ENCODE data around the gene MXI1. TPM values are rescaled to one million over a fixed set of nuclear protein-coding genes. Genes with fewer than 3 reads are reported as not detected.

Gene MXI1
- total RNA-seq (2021; ENCODE audit: unreplicated experiment), result 12.1 TPM
- 22.9 TPM for polyA plus RNA-seq (2012; ENCODE audit: insufficient read length)
- percentile 60 among the genes with signal in this experiment for Bru-seq, nascent RNA
- percentile 46 among the genes with signal in this experiment for BruChase-seq, experiment 1, labeled RNA remaining after a 2-hour chase
- BruChase-seq, experiment 2, labeled RNA remaining after a 6-hour chase, result percentile 54 among the genes with signal in this experiment
- long read RNA-seq, transcript MXI1-201 (6 exons, 2,424 nt), result major isoform, 17 of 31 reads
- long read RNA-seq, partial matches to known transcripts, result 5 of 31 reads
- long read RNA-seq, other reads (novel, unspliced or antisense), result 7 of 31 reads

GRCh38 chr10:110207011-110207804 is at the start of gene MXI1:
TSS of gene MXI1 (plus strand) at chr10:110207605. CDS start at chr10:110207809, 204 bp downstream.
- ChIA-PET POLR2A (no interaction called here), CTCF (interaction anchor here (0.5 to 1.1 kb wide), 3 partner anchors 17 to 69 kb away, joined by 3 to 5 read pairs (median 4); no protein-coding TSS in a partner anchor)
- BruUV-seq (replicated peaks), result no TSS peak
- ATAC-seq, result peak; percentile 80
- Histone ChIP-seq H3K4me1 (ENCODE audit: control insufficient read depth, insufficient read depth, low read length) (peaks cover 4% of the 10 kb centered on the region; the same call in 1 of the 2 replicates), H3K9me3 (ENCODE audit: control insufficient read depth, insufficient read depth, low read depth, low read length) (no peaks in the 10 kb centered on the region), H3K27ac (ENCODE audit: low read length) (no peak within 1 kb of the TSS), H3K4me3 (ENCODE audit: low read depth in 2 of 2, low read length in 2 of 2) (peak within 1 kb of the TSS; percentile 70 to 82), H3K27me3 (ENCODE audit: control insufficient read depth, insufficient read depth, low read length) (peaks cover 2% of the 10 kb centered on the region; the same call in 1 of the 2 replicates), H3K36me3 (ENCODE audit: control insufficient read depth, insufficient read depth, low read length) (no peaks in the 10 kb centered on the region; the same call in 1 of the 2 replicates)
- DNase-seq (ENCODE audit: low read depth, low spot score), result no peak
- intact Hi-C loops (cut with micrococcal nuclease; ENCODE audit: unreplicated experiment), result loop anchor here (5.0 kb wide), 2 partner anchors 70 kb away; no protein-coding TSS in a partner anchor
- in situ Hi-C loops (cut with HindIII; ENCODE audit: low pct_unique_long_range_greater_than_20kb, low sequenced_read_pairs), result no loop called here
- TF ChIP-seq REST (IDR thresholded peaks at IDR 0.05; ENCODE audit: insufficient read depth in 1 of 2, low read depth in 2 of 2, low read length in 1 of 2) (no peak), TCF7L2 (IDR thresholded peaks at IDR 0.05; ENCODE audit: low read depth, low read length) (peak; percentile 32; the same call in 1 of the 2 replicates), SIN3A (IDR thresholded peaks at IDR 0.05; ENCODE audit: borderline replicate concordance, insufficient read depth, low read depth, low read length) (peak; percentile 78; the same call in 1 of the 2 replicates)

GRCh38 chr10:110158051-110159005 is 49.1 kb upstream of the MXI1 start:
- no peaks in the 10 kb centered on the region for H3K9me3 ChIP-seq (ENCODE audit: control insufficient read depth, insufficient read depth, low read depth, low read length)
- no peak overlapping the region for H3K4me3 ChIP-seq (ENCODE audit: low read depth in 2 of 2, low read length in 2 of 2)
- H3K27me3 ChIP-seq (ENCODE audit: control insufficient read depth, insufficient read depth, low read length), result peaks cover 8% of the 10 kb centered on the region; the same call in 1 of the 2 replicates
- TF ChIP-seq REST (IDR thresholded peaks at IDR 0.05; ENCODE audit: insufficient read depth in 1 of 2, low read depth in 2 of 2, low read length in 1 of 2) (no peak), TCF7L2 (IDR thresholded peaks at IDR 0.05; ENCODE audit: low read depth, low read length) (no peak), POLR2AphosphoS5 (IDR thresholded peaks at IDR 0.05; ENCODE audit: low read depth, low read length) (no peak), SIN3A (IDR thresholded peaks at IDR 0.05; ENCODE audit: borderline replicate concordance, insufficient read depth, low read depth, low read length) (no peak), CTCF (IDR thresholded peaks at IDR 0.05) (no peak)
- intact Hi-C loops (cut with micrococcal nuclease; ENCODE audit: unreplicated experiment) (no loop called here), in situ Hi-C loops (cut with HindIII; ENCODE audit: low pct_unique_long_range_greater_than_20kb, low sequenced_read_pairs) (no loop called here)
- no TSS peak for BruUV-seq (replicated peaks)
- POLR2A ChIA-PET, result interaction anchor here (0.6 kb wide), 1 partner anchor 127 kb away, joined by 5 read pairs; no protein-coding TSS in a partner anchor
- CTCF ChIA-PET, result no interaction called here
- no peaks in the 10 kb centered on the region for H3K36me3 ChIP-seq (ENCODE audit: control insufficient read depth, insufficient read depth, low read length)
- no peak overlapping the region for H3K27ac ChIP-seq (ENCODE audit: low read length)
- ATAC-seq (no peak), DNase-seq (ENCODE audit: low read depth, low spot score) (no peak)
- no peaks in the 10 kb centered on the region for H3K4me1 ChIP-seq (ENCODE audit: control insufficient read depth, insufficient read depth, low read length)
